Measurements from ENCODE around the gene EIF1AD.
"Not testable (repeated sequence)": the region's sequence is repeated elsewhere in the genome, so short reads cannot be mapped to it uniquely, and the experiment has no call there.

EIF1AD gene

DNA sequence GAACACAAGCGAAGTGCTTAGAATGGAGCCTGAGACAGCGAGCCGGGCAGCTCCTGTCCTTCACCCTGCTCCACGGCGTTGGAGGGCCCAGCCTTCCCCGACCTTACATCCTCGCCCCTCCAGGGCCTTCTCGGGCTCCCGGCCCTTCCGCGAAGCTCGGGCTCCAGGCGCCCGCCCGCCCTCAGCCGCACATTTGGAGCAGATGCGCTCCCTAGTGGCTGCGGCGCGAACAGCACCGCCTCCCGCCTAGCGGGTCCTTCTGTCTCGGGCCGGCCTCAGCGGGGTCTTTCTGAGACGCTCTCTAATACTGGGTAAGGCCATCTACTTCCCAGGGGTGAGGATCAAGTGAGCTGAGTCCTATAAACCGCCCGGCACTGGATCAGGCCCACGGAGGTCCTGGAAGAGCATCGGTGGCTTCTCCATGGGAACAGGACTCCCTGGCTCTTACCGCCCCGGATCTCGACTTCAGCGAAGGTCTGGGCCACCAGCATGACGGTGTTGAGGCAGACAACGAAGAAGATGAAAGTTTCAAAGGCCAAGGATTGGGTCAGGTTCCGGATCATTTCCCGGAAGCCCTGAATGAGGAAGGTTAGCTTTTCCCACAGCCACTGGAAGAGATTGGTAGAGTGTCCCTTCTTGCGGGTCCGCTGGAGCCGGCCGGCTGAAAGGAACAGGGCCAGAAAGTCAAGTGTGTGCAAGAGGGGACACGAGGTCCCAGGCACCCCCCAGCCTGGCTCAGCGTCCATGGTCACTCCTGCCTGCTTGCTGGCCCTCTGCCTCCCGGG lies 20.6 kb upstream of the EIF1AD start:
- in situ Hi-C loops (cut with MboI; ENCODE audit: low sequenced_read_pairs): no loop called here

- in situ Hi-C loops (cut with MboI; ENCODE audit: low sequenced_read_pairs): no loop called here
Measured at GRCh38 chr11:66020618-66021357, 18.8 kb upstream of the EIF1AD start.

DNA sequence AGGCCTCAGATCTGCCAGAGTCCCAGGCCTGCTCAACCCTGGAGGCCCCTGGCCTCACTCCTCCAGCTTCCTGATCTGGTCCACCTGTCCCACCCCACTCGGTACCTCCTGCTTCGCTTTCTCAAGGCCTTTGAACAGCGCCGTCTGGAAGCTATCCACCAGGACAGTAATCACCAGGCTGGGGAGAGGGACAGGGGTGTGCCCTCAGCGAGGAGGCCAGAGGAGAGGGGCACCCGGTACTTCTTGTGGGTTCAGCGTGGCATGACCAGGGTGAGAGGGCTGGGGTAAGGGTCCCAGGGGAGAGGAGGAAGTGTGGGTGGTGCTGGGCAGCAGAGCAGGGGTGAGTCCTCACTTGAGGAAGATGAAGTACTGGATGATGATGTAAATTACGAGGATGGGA lies 18.3 kb upstream of the EIF1AD start:
- in situ Hi-C loops (cut with MboI; ENCODE audit: low sequenced_read_pairs): no loop called here

DNA sequence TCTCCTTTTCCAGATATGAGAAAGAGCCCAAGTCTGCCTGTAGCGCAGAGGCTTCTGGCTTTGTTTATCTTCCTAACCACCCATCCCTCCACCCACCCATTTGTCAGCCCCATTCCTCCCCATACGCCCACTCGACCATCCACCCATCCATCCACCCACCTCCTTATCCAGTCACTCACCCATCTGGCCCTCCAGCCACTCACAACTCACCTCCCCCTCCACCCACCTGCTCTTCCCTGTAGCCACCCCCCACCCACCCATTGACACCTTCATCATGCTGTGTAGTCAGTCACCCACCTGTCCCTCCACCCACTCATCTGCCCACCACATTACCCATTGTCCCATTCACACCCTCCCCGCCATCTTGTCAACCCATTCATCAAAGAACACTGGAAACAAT lies 15.4 kb upstream of the EIF1AD start:
- in situ Hi-C loops (cut with MboI; ENCODE audit: low sequenced_read_pairs): no loop called here

- in situ Hi-C loops (cut with MboI; ENCODE audit: low sequenced_read_pairs): no loop called here
Measured at GRCh38 chr11:66016793-66017177, 14.8 kb upstream of the EIF1AD start.

- in situ Hi-C loops (cut with MboI; ENCODE audit: low sequenced_read_pairs): no loop called here
Measured at GRCh38 chr11:66015936-66016792, 14.2 kb upstream of the EIF1AD start.

DNA sequence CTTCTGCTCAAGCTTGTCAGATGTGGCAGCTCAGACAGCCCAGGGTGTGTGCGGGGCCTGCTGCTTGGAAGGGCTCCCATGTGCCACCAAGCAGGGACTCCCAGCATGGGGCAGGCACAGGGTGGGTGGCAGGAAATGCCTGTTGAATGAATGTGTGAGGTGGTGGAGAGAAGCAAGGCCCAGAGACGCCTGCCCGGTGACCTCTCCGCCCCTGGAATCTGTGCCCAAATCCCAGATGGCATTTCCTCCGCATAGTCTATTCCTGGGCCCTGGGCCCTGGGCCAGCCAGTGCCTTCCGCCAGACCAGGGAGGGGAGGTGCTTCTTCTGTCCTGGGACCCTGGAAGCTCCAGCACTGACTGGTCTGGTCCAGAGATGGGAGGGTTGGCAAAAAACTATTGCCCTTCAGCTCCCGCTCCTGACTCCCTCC lies 13.5 kb upstream of the EIF1AD start:
- in situ Hi-C loops (cut with MboI; ENCODE audit: low sequenced_read_pairs): no loop called here

DNA sequence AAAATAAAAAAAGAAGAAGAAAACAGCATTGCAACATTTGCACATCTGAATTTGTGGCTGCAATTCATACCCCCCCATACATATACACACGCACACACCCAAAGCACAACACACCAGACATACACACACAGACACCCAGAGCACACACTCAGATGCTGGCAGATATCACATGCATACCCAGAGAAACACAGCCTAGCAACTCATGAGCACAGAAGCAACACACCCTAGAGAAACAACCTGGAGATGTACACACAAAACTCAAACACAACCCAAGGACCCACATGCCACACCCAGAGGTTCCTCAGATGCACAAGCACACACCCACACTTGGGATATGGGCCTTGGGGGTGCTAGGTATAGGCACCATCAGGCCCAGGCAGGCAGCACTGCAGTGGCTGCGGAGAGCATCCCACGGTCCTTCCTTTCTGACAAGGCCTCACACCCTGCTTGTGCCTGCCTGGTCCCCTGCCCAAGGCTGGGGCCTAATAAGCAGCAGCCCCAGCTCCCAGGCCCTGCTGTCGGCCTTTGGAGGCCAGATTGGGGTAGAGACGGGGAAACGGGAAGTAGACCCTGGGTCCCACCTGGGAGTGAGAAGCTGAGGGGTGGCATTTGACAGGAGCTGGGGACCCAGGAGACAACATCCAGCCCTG lies 13.0 kb upstream of the EIF1AD start:
- in situ Hi-C loops (cut with MboI; ENCODE audit: low sequenced_read_pairs): no loop called here

GRCh38 chr11:66013762-66014100 lies 11.8 kb upstream of the EIF1AD start:
- in situ Hi-C loops (cut with MboI; ENCODE audit: low sequenced_read_pairs): no loop called here

- in situ Hi-C loops (cut with MboI; ENCODE audit: low sequenced_read_pairs): no loop called here
Measured at GRCh38 chr11:66012946-66013761, 11.2 kb upstream of the EIF1AD start.

GRCh38 chr11:66012371-66012945 lies 10.5 kb upstream of the EIF1AD start:
- in situ Hi-C loops (cut with MboI; ENCODE audit: low sequenced_read_pairs): no loop called here

DNA sequence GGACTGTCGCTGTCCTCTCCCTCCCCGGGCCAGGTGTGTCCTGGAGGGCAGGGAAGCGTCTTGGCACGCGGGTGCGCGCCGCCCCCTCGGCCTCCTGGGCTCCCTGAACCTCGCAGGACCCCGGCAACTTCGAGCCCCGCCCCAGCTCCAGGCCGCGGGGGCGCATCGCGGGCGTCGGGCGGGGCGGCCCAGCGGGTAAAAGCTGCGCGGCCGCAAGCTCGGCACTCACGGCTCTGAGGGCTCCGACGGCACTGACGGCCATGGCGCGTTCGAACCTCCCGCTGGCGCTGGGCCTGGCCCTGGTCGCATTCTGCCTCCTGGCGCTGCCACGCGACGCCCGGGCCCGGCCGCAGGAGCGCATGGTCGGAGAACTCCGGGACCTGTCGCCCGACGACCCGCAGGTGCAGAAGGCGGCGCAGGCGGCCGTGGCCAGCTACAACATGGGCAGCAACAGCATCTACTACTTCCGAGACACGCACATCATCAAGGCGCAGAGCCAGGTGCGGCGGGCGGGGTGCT lies 9.9 kb upstream of the EIF1AD start, which contains the start of gene CST6:
CST6 (plus strand) TSS at position 224 of the 519 bp plus-strand sequence; CDS start at position 261, 37 bp downstream.
- in situ Hi-C loops (cut with MboI; ENCODE audit: low sequenced_read_pairs): no loop called here

DNA sequence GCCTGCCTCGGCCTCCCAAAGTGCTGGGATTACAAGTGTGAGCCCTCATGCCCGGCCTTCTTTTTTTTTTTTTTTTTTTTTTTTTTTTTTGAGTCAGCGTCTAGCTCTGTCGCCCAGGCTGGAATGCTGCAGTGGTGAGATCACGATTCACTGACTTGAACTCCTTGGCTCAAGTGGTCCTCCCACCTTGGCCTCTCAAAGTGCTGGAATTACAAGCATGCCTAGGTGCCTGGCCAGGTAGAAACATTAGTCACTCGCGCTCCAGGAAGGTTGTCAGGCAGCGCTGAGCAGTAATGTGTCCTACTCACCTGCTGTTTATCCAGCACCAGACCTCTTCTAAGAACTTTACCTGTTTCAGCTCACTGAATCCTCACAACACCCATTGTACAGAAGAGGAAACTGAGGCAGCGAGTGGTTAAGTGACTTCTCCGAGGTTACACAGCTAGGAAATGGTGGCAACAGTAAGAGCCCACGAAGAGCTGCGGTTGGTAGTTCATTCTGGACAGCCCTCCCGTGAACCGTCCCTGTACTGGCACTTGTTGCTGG lies 9.4 kb upstream of the EIF1AD start:
- in situ Hi-C loops (cut with MboI; ENCODE audit: low sequenced_read_pairs): no loop called here

GRCh38 chr11:66010036-66010435 lies 8.1 kb upstream of the EIF1AD start:
- in situ Hi-C loops (cut with MboI; ENCODE audit: low sequenced_read_pairs): not testable (repeated sequence)

GRCh38 chr11:66008468-66009101 lies 6.6 kb upstream of the EIF1AD start:
- in situ Hi-C loops (cut with MboI; ENCODE audit: low sequenced_read_pairs): no loop called here

- in situ Hi-C loops (cut with MboI; ENCODE audit: low sequenced_read_pairs): no loop called here
Measured at GRCh38 chr11:66008095-66008467, 6.1 kb upstream of the EIF1AD start.

- in situ Hi-C loops (cut with MboI; ENCODE audit: low sequenced_read_pairs): no loop called here
Measured at GRCh38 chr11:66007201-66007634, 5.3 kb upstream of the EIF1AD start.

GRCh38 chr11:66006891-66007176 lies 4.9 kb upstream of the EIF1AD start:
- in situ Hi-C loops (cut with MboI; ENCODE audit: low sequenced_read_pairs): no loop called here
